GM19035 (cell line): ENCODE data around the gene ACER3.

ENCODE experiments used
- ATAC-seq: cut with Tn5 transposase; IDR thresholded peaks from one replicate; pipeline ENCODE4 v1.9.1; 2021; ENCODE audit not compliant: unreplicated experiment

Gene ACER3

DNA sequence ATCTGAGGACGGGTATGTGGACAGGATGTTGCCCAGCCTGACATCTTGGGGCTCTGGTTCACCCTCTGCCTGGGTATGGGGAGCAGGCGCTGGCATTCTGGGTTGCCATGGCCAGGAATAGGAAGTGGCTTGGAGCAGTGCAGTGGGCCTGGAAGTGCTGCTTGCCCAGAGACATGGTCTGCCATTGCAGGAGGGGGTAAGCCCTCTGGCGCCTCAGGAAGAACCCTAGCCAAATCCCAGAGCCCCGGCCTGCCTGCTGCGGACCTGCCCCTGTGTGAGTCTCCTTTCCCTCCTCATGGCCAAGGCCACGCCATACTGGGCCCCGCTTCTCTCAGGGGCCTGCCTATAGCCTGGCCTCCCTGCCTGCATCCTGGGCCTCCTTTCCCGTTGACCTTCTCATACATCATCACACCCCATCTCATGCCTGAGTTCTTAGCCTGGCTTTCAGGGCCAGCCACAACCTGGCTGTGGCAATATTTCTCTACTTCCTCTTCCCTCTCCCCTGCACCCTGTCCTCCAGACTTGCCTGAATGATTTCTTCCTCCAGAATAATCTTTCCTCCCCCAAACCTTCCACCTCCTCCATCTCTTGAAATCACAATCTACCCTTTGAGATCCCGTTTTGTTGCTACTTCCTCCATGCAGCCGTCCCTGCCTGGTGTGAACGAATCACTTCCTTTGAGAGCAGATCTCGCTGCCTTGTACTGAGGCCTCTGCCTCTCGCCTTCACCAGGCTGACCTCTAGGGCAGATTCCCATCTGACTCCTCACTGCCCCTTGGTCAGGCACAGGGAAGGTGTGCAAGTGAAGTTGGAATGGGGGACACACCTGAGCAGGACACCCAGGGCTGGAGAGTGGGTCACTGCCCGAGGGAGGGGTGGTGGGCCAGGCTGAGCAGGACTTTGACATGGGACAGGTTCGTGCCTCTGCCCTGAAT lies 211.2 kb downstream of the ACER3 start:
- no peak for ATAC-seq

DNA sequence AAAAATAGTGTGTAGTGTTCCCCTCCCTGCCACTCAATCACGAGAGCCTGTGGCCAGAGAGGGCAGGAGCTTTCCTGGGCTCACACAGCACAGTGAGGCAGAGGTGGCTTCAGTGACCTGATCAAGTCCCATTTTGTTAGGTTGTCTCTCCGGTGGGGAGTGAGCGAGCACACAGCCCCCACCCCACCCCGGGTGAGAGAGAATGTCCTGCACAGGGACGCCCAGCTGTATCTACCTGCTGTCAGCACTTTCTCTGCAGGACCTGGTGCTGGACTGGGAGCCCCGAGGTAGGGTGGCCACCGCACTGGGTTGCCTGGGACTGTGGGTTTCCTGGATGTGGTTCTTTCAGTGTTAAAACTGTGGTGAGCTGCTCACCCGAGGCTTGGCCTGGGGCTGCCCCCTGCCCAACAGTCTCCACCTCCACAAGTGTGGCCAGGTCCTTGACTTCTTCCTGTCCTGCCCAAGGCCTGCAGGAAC lies 212.2 kb downstream of the ACER3 start:
- no peak for ATAC-seq

DNA sequence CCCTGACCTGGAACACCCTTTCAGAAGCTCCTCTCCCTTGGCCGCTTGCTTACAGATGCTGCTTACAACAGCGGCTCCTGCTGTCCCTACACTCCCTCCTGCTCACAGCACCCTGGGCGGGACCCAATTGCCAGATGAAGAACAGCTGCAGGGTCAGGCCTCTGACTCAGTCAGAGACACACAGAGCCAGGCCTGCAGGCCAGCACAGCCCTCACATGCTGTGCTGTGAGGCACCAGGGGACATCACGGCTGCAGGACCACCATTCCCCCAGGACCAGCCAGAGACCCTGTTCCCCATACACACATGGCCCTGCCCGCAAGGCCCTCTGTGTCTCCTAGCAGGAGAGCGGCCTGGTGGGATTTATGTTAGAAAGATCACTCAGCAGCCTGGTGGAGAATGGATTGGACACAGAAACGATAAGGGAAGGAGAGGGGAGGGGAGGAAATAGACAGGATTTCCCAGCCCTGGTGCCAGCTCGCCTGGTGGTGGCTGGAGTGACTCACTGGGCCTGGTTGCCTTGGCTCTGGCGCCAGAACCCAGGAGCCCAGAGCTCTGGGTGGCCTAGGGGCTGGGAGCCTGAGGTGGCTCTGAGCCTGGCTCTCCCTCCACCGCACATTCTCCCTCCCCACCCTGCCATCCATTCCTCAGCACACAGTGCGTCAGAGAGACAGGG lies 212.7 kb downstream of the ACER3 start:
- ATAC-seq, result no peak

DNA sequence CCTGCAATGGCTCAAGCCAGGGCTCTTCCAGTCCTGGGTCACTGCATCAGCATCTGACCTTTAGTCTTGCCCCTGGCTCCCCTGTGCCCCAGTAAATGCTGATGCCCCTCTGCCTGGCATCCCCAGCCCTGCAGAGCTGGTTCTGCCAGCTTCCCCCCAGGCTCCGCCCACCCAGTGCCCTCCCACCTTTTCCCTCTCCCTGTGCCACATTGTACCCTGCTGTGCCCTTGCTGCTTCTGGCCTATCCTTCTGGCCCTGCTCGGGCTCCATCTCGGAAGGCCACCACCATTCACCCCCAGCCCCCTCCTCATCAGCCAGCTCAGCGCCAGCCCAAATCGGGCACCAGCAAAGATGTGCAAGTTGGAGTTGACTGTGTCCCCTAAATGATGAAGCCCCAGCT lies 213.5 kb downstream of the ACER3 start:
- no peak for ATAC-seq

DNA sequence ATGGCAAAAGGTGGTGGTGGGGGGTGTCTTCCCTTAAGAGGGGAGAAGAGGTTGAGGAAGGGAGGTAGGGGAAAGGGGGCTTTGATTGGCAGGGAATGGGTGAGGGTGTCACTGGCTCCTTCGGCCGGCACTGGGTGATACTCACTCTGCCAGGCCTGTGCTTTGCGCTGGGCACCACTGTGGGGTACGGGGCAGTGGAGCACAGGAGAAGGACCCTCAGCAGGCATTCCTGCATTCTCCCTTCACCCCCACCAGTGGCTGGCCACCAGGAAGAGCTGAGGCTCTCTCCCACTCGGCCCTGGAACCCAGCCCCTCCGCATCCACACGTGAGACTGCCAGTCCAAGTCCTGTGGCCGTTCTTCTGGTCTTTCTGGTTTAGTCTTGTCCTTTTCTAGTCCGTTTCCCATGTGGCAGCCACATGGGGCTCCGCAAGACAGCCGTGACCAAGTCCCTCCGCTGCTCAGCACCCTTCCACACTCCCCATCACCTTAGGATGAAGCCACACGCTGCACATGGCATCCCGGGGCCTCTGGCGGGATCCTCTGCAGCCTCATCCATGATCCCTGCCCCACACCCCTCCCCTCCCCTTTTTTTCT lies 214.0 kb downstream of the ACER3 start:
- no peak for ATAC-seq

DNA sequence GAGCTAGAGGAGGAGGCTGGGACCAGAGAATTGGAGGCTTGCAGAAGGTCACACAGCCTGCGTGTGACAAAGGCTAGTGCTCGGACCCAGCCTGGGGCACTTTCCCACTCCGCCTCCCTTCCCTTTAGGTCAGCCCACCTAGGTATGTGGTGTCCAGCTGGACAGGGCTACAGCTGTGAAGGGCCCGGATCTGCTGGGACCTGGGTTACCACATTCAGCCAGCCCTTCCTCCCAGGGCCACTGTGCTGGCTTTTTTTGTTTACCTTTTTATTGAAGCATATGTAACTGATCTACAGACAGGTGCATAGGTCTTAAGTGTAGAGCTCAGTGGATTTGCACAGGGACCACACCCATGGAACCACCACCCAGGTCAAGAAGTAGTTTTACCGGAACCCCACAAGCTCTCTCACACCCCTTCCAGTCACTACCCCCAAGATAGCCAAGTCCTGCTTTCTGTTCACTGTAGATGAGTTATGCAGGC lies 214.7 kb downstream of the ACER3 start:
- ATAC-seq, result no peak
